Uterus (tissue), 4 donors: ENCODE data around the gene HMX3. TPM values are rescaled to one million over a fixed set of nuclear protein-coding genes. Genes with fewer than 3 reads are reported as not detected.

Experiments used
- DNase-seq, 2 donors: peaks; one replicate each; pipeline ENCODE4 v3.0.0-alpha.2; 2019 to 2020
- H3K27ac ChIP-seq, 2 donors: fragments of 200-600 bp; sonication (generic); 1 replicate in 1 of 2; 2 replicates in 1 of 2; pipeline ENCODE4 v1.5.1; 2016 to 2018
- H3K27me3 ChIP-seq, 2 donors: fragments of 200-600 bp; sonication (generic); one replicate each; pipeline ENCODE4 v1.5.1; 2018 to 2019; ENCODE audit warnings: control low read depth in 1 of 2
- H3K36me3 ChIP-seq, 2 donors: fragments of 200-600 bp; sonication (generic); one replicate each; pipeline ENCODE4 v1.5.1; 2019; ENCODE audit warnings: control low read depth in 1 of 2
- H3K4me1 ChIP-seq, 2 donors: fragments of 200-600 bp; sonication (generic); one replicate each; pipeline ENCODE4 v1.5.1; 2018 to 2019; ENCODE audit warnings: control low read depth in 1 of 2
- H3K4me3 ChIP-seq, 2 donors: fragments of 200-600 bp; sonication (generic); 1 replicate in 1 of 2; 2 replicates in 1 of 2; pipeline ENCODE4 v1.5.1; 2018 to 2019; ENCODE audit warnings: mild to moderate bottlenecking in 1 of 2
- H3K9me3 ChIP-seq, 2 donors: fragments of 200-600 bp; sonication (generic); one replicate each; pipeline ENCODE4 v1.5.1; 2019; ENCODE audit warnings: control low read depth in 1 of 2
- CTCF ChIP-seq, 4 experiments: fragments of 200-600 bp in 2 of 4; fragments of 450-650 bp in 2 of 4; sonication (generic) in 2 of 4; IDR thresholded peaks; one replicate each; pipeline ENCODE4 v1.5.1; 2016 to 2019; ENCODE audit warnings: antibody characterized with exemption in 4 of 4, mild to moderate bottlenecking in 2 of 4, moderate library complexity in 1 of 4
- POLR2A ChIP-seq, 2 donors: fragments of 450-650 bp; IDR thresholded peaks; one replicate each; pipeline ENCODE4 v1.6.1; 2016; ENCODE audit warnings: antibody characterized with exemption in 2 of 2, mild to moderate bottlenecking in 1 of 2, moderate library complexity in 1 of 2
- intact Hi-C: fragments of 100-400 bp; cut with DNase I; formaldehyde crosslinking; loops from one replicate; pipeline ENCODE4 v1.15.1; 2023; ENCODE audit warnings: low total_unique reads
- total RNA-seq, 4 donors: library from RNA; depleted of rRNA in 3 of 4; stranded (reverse); fragments of >200 nt in 3 of 4; gene quantifications; one replicate each; pipeline versions ENCODE4 v1.1.0 to v1.2.4, GENCODE V29; 2014 to 2023
- donor health status: DM: yes; HTN: yes; CAD: no.

Gene HMX3
- total RNA-seq, 4 donors from 2014 or later, result not detected

GRCh38 chr10:123102673-123103072 is 33.1 kb upstream of the HMX3 start:
- H3K36me3 ChIP-seq, result no peaks in the 10 kb centered on the region
- no peak overlapping the region for H3K4me3 ChIP-seq
- no peaks in the 10 kb centered on the region for H3K27me3 ChIP-seq
- intact Hi-C loops, result no loop called here
- H3K9me3 ChIP-seq, result no peaks in the 10 kb centered on the region
- H3K4me1 ChIP-seq, result no peaks in the 10 kb centered on the region
- no peak for TF ChIP-seq CTCF (IDR thresholded peaks at IDR 0.05)
- TF ChIP-seq POLR2A (IDR thresholded peaks at IDR 0.05), result no peak
- H3K27ac ChIP-seq, result no peak overlapping the region
- DNase-seq, result no peak

- H3K36me3 ChIP-seq, result no peaks in the 10 kb centered on the region
- TF ChIP-seq CTCF (IDR thresholded peaks at IDR 0.05) (no peak), POLR2A (IDR thresholded peaks at IDR 0.05) (no peak)
- intact Hi-C loops, result no loop called here
- no peaks in the 10 kb centered on the region for H3K27me3 ChIP-seq
- no peak overlapping the region for H3K4me3 ChIP-seq
- no peaks in the 10 kb centered on the region for H3K9me3 ChIP-seq
- DNase-seq, result no peak
- H3K27ac ChIP-seq, result no peak overlapping the region
- H3K4me1 ChIP-seq, result no peaks in the 10 kb centered on the region
These were observed 31.8 kb upstream of the HMX3 start for GRCh38 chr10:123103944-123104343.

GRCh38 chr10:123109466-123109865 is 26.3 kb upstream of the HMX3 start:
- intact Hi-C loops, result no loop called here
- no peak for TF ChIP-seq CTCF (IDR thresholded peaks at IDR 0.05)
- TF ChIP-seq POLR2A (IDR thresholded peaks at IDR 0.05), result no peak
- Histone ChIP-seq H3K27ac (no peak overlapping the region), H3K9me3 (no peaks in the 10 kb centered on the region), H3K27me3 (no peaks in the 10 kb centered on the region), H3K4me1 (no peaks in the 10 kb centered on the region), H3K36me3 (no peaks in the 10 kb centered on the region), H3K4me3 (no peak overlapping the region)
- DNase-seq, result no peak

- Histone ChIP-seq H3K27me3 (peaks cover 0 to 6% of the 10 kb centered on the region in 2 donors), H3K36me3 (no peaks in the 10 kb centered on the region)
- no peak for DNase-seq
These were observed 17.9 kb upstream of the HMX3 start for GRCh38 chr10:123117644-123118417.

More at GRCh38 chr10:123117644-123118417, 17.9 kb upstream of the HMX3 start:
- Histone ChIP-seq H3K4me3 (no peak overlapping the region), H3K9me3 (no peaks in the 10 kb centered on the region), H3K27ac (no peak overlapping the region), H3K4me1 (no peaks in the 10 kb centered on the region)
- intact Hi-C loops, result no loop called here
- TF ChIP-seq POLR2A (IDR thresholded peaks at IDR 0.05) (no peak), CTCF (IDR thresholded peaks at IDR 0.05) (no peak)
